Activated T-cell treated with anti-CD3 and anti-CD28 coated beads, Interleukin-2, amount 50 U/mL, for 24 hours (primary cell): ENCODE results near the gene AGPAT2.

Source experiments
- DNase-seq: peaks from one replicate; pipeline ENCODE4 v3.0.0-alpha.2; 2020
- H3K27ac Mint-ChIP-seq: 2 replicates; pipeline ENCODE4 v1.8.0; 2020; ENCODE audit warnings: mild to moderate bottlenecking, mixed read lengths
- H3K27me3 Mint-ChIP-seq: 2 replicates; pipeline ENCODE4 v1.8.0; 2020; ENCODE audit warnings: mixed read lengths
- H3K36me3 Mint-ChIP-seq: 2 replicates; pipeline ENCODE4 v1.8.0; 2020; ENCODE audit warnings: low read depth, mixed read lengths
- H3K4me1 Mint-ChIP-seq: 2 replicates; pipeline ENCODE4 v1.8.0; 2020; ENCODE audit warnings: low read depth, mixed read lengths
- H3K4me3 Mint-ChIP-seq: 2 replicates; pipeline ENCODE4 v1.8.0; 2020; ENCODE audit warnings: mild to moderate bottlenecking, moderate library complexity, mixed read lengths
- H3K9me3 Mint-ChIP-seq: 2 replicates; pipeline ENCODE4 v1.8.0; 2020; ENCODE audit warnings: mixed read lengths

AGPAT2 gene

GRCh38 chr9:136690806-136691261 is 3.6 kb upstream of the AGPAT2 start:
- H3K4me1 Mint-ChIP-seq: peaks cover 5% of the 10 kb centered on the region
- no peak overlapping the region for H3K27ac Mint-ChIP-seq
- peaks cover 5% of the 10 kb centered on the region for H3K27me3 Mint-ChIP-seq
- no peak for DNase-seq
- H3K9me3 Mint-ChIP-seq: no peaks in the 10 kb centered on the region
- H3K36me3 Mint-ChIP-seq: no peaks in the 10 kb centered on the region
- no peak overlapping the region for H3K4me3 Mint-ChIP-seq

DNA sequence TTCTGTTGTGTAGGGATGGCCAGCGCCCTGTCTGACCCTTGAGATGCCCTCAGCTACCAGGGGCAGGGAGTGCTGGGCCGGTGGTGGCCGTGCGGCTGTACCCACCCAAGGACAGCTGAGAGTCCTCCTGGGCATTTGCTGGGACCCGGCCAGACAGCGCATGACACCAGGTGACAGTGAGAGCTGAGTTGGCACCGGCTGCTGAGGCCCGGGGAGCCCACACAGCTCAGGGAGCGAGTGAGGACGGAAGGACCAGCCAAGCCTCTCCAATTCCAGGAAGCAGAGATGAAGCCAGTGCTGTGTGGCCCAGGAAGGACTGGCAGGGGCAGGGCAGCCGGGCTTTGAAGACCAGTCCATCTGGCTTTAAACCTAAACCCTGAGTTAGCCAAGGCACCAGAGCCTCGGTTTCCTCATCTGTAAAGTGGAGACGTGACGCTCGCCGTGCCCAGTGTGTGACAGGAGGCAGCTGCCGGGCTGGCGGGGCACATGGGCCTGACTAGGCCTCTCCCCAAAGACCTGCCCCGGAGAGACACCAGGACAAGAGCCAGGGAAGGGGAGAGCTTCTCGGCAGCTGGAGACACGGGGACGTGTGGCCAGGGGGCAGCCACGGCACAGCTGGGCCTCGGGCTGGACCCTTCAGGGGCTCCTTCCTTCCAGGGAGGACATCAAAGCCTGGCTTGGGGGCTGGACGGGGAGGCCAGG is 3.0 kb upstream of the AGPAT2 start:
- H3K27ac Mint-ChIP-seq: no peak overlapping the region
- no peak for DNase-seq
- H3K27me3 Mint-ChIP-seq: peaks cover 4% of the 10 kb centered on the region
- H3K4me3 Mint-ChIP-seq: no peak overlapping the region
- no peaks in the 10 kb centered on the region for H3K9me3 Mint-ChIP-seq
- peaks cover 6% of the 10 kb centered on the region for H3K4me1 Mint-ChIP-seq
- no peaks in the 10 kb centered on the region for H3K36me3 Mint-ChIP-seq

- no peaks in the 10 kb centered on the region for H3K9me3 Mint-ChIP-seq
- H3K4me1 Mint-ChIP-seq: peaks cover 6% of the 10 kb centered on the region
- no peaks in the 10 kb centered on the region for H3K36me3 Mint-ChIP-seq
- no peak for DNase-seq
- no peak overlapping the region for H3K27ac Mint-ChIP-seq
- H3K4me3 Mint-ChIP-seq: no peak overlapping the region
- peaks cover 4% of the 10 kb centered on the region for H3K27me3 Mint-ChIP-seq
Observed at GRCh38 chr9:136689108-136689460, 1.8 kb upstream of the AGPAT2 start.

DNA sequence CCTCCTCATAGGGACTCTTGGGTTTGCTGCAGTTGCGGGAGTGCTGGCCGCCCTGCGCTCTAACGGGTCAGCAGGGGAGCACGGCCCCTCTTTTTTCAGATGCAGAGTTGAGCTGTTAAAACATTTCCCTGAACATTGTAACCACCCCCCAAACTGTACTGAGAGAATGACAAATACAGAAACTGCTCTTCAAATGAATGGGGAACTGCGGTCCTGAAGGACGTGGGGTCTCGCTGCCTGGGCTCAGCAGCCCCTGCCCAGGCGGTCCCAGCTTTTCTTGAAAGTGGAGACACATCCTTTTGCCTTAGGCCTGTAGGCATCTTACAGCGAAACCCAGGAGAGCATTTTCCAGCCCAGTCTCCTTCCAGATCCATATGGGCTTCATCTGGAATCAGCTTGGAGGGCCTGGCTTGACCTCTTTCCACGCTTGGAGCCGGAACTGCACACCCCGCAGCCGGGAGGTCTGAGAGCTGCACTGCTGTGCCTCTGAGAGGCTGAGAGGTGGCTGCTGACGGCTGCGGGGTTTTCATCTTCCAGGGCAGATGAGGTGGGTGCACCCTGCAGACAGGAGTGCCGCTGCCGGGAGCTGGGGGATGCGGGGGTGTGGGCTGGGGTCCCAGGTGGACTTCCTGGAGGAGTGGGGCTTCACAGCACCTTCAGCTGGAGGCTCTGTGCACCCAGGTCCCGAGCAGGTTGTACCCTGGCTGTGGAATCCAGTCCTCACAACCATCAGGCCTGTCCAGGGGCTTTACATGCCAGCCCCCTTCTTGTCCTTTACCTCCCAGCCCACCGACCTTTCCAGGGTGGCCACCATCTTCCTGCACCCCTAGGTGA is 1.2 kb upstream of the AGPAT2 start:
- Mint-ChIP-seq H3K4me1 (peaks cover 6% of the 10 kb centered on the region), H3K27ac (no peak overlapping the region), H3K9me3 (no peaks in the 10 kb centered on the region), H3K27me3 (peaks cover 4% of the 10 kb centered on the region), H3K36me3 (no peaks in the 10 kb centered on the region), H3K4me3 (no peak overlapping the region)
- no peak for DNase-seq

DNA sequence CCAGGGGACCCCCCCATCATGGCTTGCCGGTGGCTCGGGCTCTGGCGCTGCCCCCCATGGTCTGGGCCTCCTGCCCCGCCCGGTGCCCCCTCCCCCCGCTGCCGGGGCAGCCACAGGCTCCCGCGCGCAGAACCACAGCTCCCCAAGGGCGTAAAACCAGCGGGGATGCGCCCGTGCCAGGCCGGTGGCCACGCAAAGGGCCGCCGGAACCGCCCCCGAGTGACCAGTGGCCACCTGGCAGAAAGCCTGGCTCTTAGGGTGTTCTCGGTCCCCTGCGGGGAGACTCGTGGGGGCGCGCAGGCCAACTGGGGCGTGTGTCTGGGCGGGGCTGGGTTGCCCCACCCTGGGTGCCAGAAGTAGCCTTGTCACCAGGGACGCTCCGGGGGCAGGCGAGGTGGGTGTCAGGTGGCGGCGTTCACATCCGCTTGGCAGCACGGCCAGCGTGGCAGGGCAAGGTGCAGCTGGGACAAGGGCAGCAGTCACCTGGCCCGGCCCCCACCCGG is 515 bp upstream of the AGPAT2 start:
- no peak for DNase-seq
- no peak overlapping the region for H3K4me3 Mint-ChIP-seq
- H3K27ac Mint-ChIP-seq: no peak overlapping the region
- H3K27me3 Mint-ChIP-seq: peaks cover 4% of the 10 kb centered on the region
- no peaks in the 10 kb centered on the region for H3K9me3 Mint-ChIP-seq
- H3K36me3 Mint-ChIP-seq: no peaks in the 10 kb centered on the region
- H3K4me1 Mint-ChIP-seq: peaks cover 6% of the 10 kb centered on the region

DNA sequence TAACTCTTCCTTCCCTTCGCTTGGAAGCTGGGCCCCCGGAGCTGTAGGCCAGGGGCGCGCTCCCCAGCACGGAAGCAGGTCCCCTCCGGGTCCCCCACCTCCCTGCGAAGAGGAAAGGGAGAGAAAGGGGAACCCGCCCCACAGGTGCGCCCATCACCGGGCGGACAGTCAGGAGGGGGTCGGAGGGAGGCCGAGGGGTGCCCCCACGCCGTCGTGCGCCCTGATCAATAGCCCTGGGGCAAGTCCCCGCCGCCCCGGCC is 793 bp downstream of the AGPAT2 start:
- Mint-ChIP-seq H3K27me3 (peaks cover 4% of the 10 kb centered on the region), H3K27ac (no peak overlapping the region), H3K9me3 (no peaks in the 10 kb centered on the region), H3K4me1 (peaks cover 6% of the 10 kb centered on the region), H3K4me3 (peak overlapping the region; percentile 78), H3K36me3 (no peaks in the 10 kb centered on the region)
- DNase-seq: no peak

DNA sequence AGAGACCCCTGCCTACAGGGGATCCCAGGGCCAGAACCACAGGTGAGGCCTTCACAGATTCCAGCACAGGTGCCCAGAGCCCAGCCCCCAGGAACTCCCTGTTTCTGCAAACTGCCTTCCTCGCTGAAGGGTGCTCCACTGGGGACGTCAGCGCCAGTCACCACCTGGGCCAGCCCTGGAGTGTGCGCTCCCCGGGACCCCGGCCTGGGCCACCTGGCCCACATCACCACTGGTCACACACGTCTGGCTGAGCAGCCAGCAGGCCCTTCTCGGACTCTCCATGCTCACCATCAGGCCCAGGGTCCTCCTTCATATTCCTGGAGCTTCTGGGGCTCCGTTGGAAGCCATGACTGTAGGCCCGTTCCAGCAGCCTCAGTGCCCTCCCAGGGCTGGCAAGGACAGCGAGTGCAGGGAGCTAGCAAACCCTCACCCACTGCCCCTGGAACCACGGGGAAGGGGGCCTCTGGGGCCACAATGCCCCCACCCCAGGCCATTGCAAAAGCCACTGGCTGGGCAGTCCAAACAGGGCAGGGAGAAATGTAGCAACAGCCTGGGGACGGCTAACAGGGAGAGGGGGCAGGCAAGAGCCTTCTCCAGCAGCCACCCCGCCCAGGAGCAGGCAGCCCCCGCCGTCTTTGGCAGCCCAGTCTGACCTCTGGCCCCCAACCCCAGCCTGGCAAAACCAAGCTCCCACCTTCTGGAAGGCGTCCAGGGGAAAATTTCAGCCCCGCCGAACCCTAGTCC is 1.3 kb downstream of the AGPAT2 start:
- no peaks in the 10 kb centered on the region for H3K9me3 Mint-ChIP-seq
- H3K27ac Mint-ChIP-seq: no peak overlapping the region
- H3K36me3 Mint-ChIP-seq: no peaks in the 10 kb centered on the region
- peaks cover 4% of the 10 kb centered on the region for H3K27me3 Mint-ChIP-seq
- peak overlapping the region; percentile 78 for H3K4me3 Mint-ChIP-seq
- H3K4me1 Mint-ChIP-seq: peaks cover 6% of the 10 kb centered on the region
- no peak for DNase-seq

DNA sequence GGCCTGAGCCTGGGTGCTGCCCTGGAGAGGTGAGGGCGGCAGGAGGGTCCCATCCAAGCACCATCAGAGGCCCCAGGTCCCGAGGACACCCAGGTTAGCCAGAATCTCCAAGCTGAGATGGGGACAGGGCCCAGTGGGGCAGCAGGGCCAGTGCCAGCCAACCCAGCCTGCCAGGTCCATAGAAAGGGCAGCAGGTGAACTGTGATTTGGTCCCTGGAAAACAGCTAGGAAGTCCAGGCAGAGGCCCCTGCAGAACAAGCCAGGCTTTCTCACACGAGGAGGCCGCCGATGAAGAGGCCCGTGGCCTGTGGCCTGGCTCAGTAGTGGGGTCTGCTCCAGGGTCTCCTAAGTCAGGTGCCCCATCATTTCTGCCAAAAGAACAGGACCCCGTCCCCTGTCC is 2.0 kb downstream of the AGPAT2 start:
- peak overlapping the region; percentile 78 for H3K4me3 Mint-ChIP-seq
- peaks cover 6% of the 10 kb centered on the region for H3K4me1 Mint-ChIP-seq
- no peak overlapping the region for H3K27ac Mint-ChIP-seq
- no peaks in the 10 kb centered on the region for H3K9me3 Mint-ChIP-seq
- no peaks in the 10 kb centered on the region for H3K36me3 Mint-ChIP-seq
- H3K27me3 Mint-ChIP-seq: peaks cover 4% of the 10 kb centered on the region
- no peak for DNase-seq

GRCh38 chr9:136684799-136685198 is 2.5 kb downstream of the AGPAT2 start:
- no peak for DNase-seq
- H3K4me1 Mint-ChIP-seq: peaks cover 6% of the 10 kb centered on the region
- peaks cover 4% of the 10 kb centered on the region for H3K27me3 Mint-ChIP-seq
- H3K4me3 Mint-ChIP-seq: no peak overlapping the region
- no peak overlapping the region for H3K27ac Mint-ChIP-seq
- H3K36me3 Mint-ChIP-seq: no peaks in the 10 kb centered on the region
- no peaks in the 10 kb centered on the region for H3K9me3 Mint-ChIP-seq

- Mint-ChIP-seq H3K4me1 (peaks cover 6% of the 10 kb centered on the region), H3K4me3 (no peak overlapping the region), H3K27ac (no peak overlapping the region), H3K27me3 (peaks cover 4% of the 10 kb centered on the region), H3K9me3 (no peaks in the 10 kb centered on the region), H3K36me3 (no peaks in the 10 kb centered on the region)
- DNase-seq: no peak
Observed at GRCh38 chr9:136684339-136684738, 2.9 kb downstream of the AGPAT2 start.

DNA sequence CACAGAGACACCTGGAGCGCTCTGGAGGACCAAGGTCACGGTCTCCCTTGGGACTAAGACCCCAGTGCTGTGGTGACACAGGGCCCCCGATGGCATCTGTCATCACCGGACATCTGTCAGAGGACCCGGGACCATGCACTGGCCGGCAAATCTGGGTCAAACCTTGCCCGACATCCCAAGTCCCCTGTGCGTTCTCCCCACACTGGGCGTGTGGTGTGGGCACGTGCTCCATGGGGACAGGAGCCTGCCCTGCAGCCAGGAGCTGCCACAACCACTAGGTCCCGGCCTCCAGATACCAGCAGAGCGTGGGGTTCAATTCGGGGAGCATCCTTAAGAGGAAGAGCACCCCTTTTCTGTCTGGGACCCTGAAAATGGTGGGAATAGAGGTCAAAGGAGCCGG is 3.5 kb downstream of the AGPAT2 start:
- Mint-ChIP-seq H3K4me3 (no peak overlapping the region), H3K4me1 (peaks cover 6% of the 10 kb centered on the region), H3K9me3 (no peaks in the 10 kb centered on the region), H3K27me3 (peaks cover 4% of the 10 kb centered on the region), H3K27ac (no peak overlapping the region), H3K36me3 (no peaks in the 10 kb centered on the region)
- DNase-seq: no peak

DNA sequence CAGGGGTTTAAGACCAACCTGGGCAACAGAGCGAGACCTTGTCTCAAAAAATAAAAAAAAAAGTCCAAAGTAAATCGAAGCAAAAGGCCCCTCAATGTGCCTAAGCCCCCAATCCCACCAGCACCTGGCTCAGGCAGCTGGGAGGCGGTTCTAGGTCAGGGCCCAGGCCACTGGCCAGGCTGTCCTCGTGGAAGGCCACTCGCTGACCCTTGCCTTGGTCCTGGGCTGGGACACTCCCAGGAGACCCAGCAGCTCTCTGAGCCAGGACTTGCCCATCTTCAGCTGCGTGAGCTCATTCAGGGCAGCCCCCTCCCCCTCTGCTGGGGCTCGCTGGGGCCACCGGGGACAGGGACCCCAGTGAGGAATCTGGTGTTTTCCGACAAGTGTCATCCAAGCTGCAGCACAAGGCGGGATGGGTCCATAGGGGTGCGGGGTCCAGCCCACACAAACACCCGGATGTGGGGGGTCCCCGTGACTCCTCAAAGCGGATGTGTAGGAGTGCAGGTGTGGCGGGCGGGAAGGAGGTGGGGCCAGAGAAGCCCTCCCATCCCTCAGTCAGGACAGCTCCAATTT is 4.0 kb downstream of the AGPAT2 start:
- Mint-ChIP-seq H3K27ac (no peak overlapping the region), H3K27me3 (peaks cover 2% of the 10 kb centered on the region), H3K36me3 (no peaks in the 10 kb centered on the region), H3K4me3 (no peak overlapping the region), H3K4me1 (peaks cover 6% of the 10 kb centered on the region), H3K9me3 (no peaks in the 10 kb centered on the region)
- no peak for DNase-seq

DNA sequence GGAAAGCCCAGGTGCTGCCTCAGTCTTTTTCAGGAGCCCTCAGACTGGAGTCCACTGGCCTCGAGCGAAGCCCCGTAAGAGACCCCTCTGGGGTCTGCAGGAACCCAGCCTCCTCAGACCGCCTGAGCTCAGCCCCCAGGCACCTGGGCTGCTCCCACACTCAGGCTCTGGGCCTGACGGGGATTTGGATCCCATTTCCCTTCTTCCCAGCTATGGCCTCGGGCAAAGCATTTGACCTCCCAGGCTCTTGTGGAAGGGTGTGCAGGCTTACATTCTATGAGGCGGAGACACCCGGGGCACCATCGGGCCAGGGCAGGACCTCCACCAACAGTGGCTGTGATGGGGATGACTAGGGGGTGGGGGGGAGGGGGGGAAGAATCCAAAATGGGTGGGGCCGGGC is 4.5 kb downstream of the AGPAT2 start:
- Mint-ChIP-seq H3K4me1 (peaks cover 6% of the 10 kb centered on the region), H3K27ac (no peak overlapping the region), H3K36me3 (no peaks in the 10 kb centered on the region), H3K27me3 (no peaks in the 10 kb centered on the region), H3K9me3 (no peaks in the 10 kb centered on the region), H3K4me3 (no peak overlapping the region)
- no peak for DNase-seq

DNA sequence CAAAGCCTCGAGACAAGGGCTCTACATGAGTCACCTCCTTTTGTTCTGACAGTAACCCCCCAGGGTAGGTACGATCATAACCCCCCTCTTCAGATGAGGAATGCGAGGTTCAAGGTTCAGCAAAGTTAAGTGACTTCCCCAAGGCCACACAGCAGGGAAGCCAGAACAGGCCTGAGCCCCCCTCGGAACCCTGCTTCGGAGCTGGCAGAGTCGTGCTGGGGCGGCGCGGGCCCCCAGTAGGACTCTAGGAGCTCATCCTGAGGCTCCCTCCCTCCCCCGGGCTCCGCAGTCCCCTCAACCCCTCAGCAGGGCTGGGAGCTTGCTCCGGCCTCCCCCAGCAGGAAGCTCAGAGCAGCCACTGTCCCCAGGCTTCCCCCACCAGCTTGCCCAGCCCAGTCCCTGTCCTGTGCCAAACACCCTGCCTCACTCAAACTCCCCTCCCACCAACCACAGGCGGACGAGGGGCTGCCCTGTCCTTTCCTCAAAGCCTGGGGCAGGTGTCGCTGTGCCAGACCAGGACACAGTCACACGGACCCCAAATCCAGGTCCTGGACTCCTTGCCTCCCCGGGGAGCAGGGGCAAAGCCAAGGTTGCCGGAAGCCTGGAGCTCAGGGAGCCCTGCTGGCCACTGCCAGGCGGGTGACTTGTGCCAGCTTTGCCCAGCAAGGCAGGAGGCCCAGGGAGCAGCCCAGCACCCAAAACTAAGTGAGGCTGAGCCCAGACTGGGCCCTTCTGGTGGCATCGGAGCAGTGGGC is 5.1 kb downstream of the AGPAT2 start:
- DNase-seq: no peak
- no peaks in the 10 kb centered on the region for H3K9me3 Mint-ChIP-seq
- H3K27ac Mint-ChIP-seq: no peak overlapping the region
- no peak overlapping the region for H3K4me3 Mint-ChIP-seq
- no peaks in the 10 kb centered on the region for H3K36me3 Mint-ChIP-seq
- H3K4me1 Mint-ChIP-seq: peaks cover 6% of the 10 kb centered on the region
- H3K27me3 Mint-ChIP-seq: no peaks in the 10 kb centered on the region
